Left lung (tissue), 10 donors: ENCODE measurements around the gene EVA1B. TPM values are rescaled to one million over a fixed set of nuclear protein-coding genes. Genes with fewer than 3 reads are reported as not detected.
A peak's percentile ranks its signal among the peaks of the same experiment; 100 is the strongest.

Experiments used
- ATAC-seq: fragments of 200-7000 bp; cut with Tn5 transposase; one replicate; pipeline ENCODE4 v1.9.1; 2020; ENCODE audit warnings: moderate library complexity
- DNase-seq, 4 donors: peaks; one replicate each; pipeline ENCODE4 v3.0.0-alpha.2; 2013 to 2020
- H3K27ac ChIP-seq, 2 donors: fragments of 200-600 bp; sonication (generic) in 1 of 2; one replicate each; pipeline versions ENCODE4 v1.5.0 to v1.8.0; 2020 to 2021
- H3K27me3 ChIP-seq, 2 donors: fragments of 200-600 bp; sonication (generic) in 1 of 2; one replicate each; pipeline versions ENCODE4 v1.5.0 to v1.8.0; 2020 to 2021
- H3K36me3 ChIP-seq, 2 donors: fragments of 200-600 bp; sonication (generic) in 1 of 2; one replicate each; pipeline versions ENCODE4 v1.5.0 to v1.8.0; 2020 to 2021
- H3K4me1 ChIP-seq, 2 donors: fragments of 200-600 bp; one replicate each; pipeline ENCODE4 v1.8.0; 2021
- H3K4me3 ChIP-seq, 2 donors: fragments of 200-600 bp; sonication (generic) in 1 of 2; one replicate each; pipeline versions ENCODE4 v1.5.0 to v1.8.0; 2020 to 2021; ENCODE audit warnings: mild to moderate bottlenecking in 1 of 2
- H3K9me3 ChIP-seq, 2 donors: fragments of 200-600 bp; sonication (generic) in 1 of 2; one replicate each; pipeline versions ENCODE4 v1.5.0 to v1.8.0; 2020 to 2021
- intact Hi-C, 2 donors: fragments of 100-400 bp; cut with DNase I; formaldehyde crosslinking; loops; one replicate each; pipeline versions ENCODE4 v1.11.2 to v1.14.2; 2022
- polyA plus RNA-seq, 6 donors: library from polyadenylated mRNA; unstranded; fragments of 120-200 nt; gene quantifications; one replicate each; pipeline ENCODE4 v1.2.1, GENCODE V29; 2013; ENCODE audit not compliant: insufficient read length in 6 of 6
- total RNA-seq, 2 donors: library from RNA; stranded (reverse); fragmentation: NEBNext Ultra II Directional; extraction: Animal tissue kit (Norgen Biotek cat#: 25700); gene quantifications; one replicate each; pipeline ENCODE4 v1.2.1, GENCODE V29; 2021
- TF ChIP-seq, protein P1 (sequence below), 2 donors: fragments of 200-600 bp; sonication (generic) in 1 of 2; IDR thresholded peaks; one replicate each; pipeline versions ENCODE4 v1.5.0 to v1.8.0; 2021; ENCODE audit warnings: antibody characterized with exemption in 2 of 2
- donor health status: DM: no; HTN: yes; CAD: no.
- donor health status: DM: no; HTN: no; CAD: no.

The EVA1B gene
- total and polyA plus RNA-seq, 8 donors, result 21.9 to 53.7 (median 35.1) TPM

DNA sequence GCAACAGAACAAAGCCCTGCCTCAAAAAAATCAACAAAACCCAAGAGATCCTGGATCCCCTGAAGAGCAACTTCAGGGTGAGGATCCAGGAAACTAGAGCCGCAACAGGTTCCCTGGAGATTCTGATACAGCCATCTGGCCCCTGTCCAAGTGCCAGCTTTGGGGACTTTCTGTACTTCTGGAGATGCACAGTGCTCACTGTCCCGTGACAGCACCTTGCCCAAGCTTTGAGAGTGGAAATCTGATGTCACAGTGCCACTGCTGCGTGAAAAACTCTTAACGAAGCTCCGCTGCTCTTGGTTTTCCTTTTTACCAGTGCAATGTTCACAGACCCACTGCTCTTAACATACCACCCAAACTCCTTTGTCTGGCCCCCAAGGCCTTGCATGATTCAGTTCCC lies 35.9 kb upstream of the EVA1B start:
- intact Hi-C loops, result no loop called here
- peaks cover 3 to 27% of the 10 kb centered on the region in 2 donors for H3K4me1 ChIP-seq
- no peak for ATAC-seq
- no peak for DNase-seq
- no peaks in the 10 kb centered on the region for H3K27me3 ChIP-seq
- peak overlapping the region; percentile 26 to 78 for H3K27ac ChIP-seq
- TF ChIP-seq, protein P1, sequence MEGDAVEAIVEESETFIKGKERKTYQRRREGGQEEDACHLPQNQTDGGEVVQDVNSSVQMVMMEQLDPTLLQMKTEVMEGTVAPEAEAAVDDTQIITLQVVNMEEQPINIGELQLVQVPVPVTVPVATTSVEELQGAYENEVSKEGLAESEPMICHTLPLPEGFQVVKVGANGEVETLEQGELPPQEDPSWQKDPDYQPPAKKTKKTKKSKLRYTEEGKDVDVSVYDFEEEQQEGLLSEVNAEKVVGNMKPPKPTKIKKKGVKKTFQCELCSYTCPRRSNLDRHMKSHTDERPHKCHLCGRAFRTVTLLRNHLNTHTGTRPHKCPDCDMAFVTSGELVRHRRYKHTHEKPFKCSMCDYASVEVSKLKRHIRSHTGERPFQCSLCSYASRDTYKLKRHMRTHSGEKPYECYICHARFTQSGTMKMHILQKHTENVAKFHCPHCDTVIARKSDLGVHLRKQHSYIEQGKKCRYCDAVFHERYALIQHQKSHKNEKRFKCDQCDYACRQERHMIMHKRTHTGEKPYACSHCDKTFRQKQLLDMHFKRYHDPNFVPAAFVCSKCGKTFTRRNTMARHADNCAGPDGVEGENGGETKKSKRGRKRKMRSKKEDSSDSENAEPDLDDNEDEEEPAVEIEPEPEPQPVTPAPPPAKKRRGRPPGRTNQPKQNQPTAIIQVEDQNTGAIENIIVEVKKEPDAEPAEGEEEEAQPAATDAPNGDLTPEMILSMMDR (IDR thresholded peaks at IDR 0.05), result no peak
- no peak overlapping the region for H3K4me3 ChIP-seq
- peaks cover 0 to 75% of the 10 kb centered on the region in 2 donors for H3K36me3 ChIP-seq
- no peaks in the 10 kb centered on the region for H3K9me3 ChIP-seq

DNA sequence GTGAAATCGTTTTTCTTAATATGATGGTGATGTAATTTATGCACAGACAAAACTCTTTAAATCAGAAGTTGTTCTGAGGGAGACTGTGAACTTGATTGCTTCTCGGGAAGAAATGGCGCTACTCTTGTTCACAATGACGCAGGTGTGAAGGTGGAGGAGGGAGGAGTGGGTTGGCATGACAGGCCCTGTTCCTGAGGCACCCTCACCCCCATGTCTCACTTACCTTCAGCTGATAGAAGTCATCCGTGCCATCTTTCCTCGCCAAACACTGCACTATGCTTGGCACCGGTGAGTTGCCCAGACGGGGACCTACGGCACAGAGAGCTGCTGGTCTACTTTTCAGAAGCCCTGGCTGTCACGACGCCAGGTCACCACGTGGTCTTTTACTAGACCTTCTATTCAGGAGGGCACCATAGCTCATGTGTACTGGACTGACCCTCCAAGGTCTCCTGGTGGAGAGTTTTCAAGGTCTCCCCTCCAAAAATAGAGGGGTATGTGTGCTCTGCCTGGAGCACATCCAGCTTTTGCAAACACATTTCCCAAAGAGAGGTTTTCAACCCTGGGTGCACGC lies 35.2 kb upstream of the EVA1B start:
- TF ChIP-seq, protein P1 (IDR thresholded peaks at IDR 0.05), result no peak
- H3K27ac ChIP-seq, result peak overlapping the region in 1 of 2 donors; percentile 78
- peaks cover 3 to 20% of the 10 kb centered on the region in 2 donors for H3K4me1 ChIP-seq
- ATAC-seq (no peak), DNase-seq (no peak)
- intact Hi-C loops, result no loop called here
- peaks cover 0 to 83% of the 10 kb centered on the region in 2 donors for H3K36me3 ChIP-seq
- no peak overlapping the region for H3K4me3 ChIP-seq
- H3K9me3 ChIP-seq, result no peaks in the 10 kb centered on the region
- no peaks in the 10 kb centered on the region for H3K27me3 ChIP-seq

DNA sequence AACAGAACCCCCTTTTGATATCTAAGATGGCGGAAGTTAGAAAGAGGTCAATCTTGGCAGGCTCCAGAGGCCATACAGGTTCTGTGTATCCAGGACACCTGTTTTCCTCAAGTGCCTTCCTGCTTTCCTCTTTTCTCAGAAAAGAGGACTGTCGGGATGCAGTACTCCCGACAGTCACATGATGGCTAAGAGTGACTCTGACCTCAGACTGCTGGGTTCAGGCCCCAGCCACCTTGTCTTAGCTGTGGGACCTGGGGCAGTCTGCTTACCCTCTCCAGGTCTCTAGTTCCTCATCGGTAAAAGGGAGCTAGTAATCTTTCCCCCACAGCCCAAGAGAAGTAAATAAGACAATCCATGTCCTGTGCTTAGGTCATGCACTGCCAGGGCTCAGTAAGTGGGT lies 32.4 kb upstream of the EVA1B start:
- TF ChIP-seq, protein P1 (IDR thresholded peaks at IDR 0.05), result no peak
- DNase-seq (no peak), ATAC-seq (no peak)
- Histone ChIP-seq H3K4me3 (no peak overlapping the region), H3K27ac (no peak overlapping the region), H3K27me3 (no peaks in the 10 kb centered on the region), H3K9me3 (no peaks in the 10 kb centered on the region), H3K36me3 (peaks cover 0 to 77% of the 10 kb centered on the region in 2 donors), H3K4me1 (peaks cover 15 to 40% of the 10 kb centered on the region in 2 donors)
- intact Hi-C loops, result no loop called here

DNA sequence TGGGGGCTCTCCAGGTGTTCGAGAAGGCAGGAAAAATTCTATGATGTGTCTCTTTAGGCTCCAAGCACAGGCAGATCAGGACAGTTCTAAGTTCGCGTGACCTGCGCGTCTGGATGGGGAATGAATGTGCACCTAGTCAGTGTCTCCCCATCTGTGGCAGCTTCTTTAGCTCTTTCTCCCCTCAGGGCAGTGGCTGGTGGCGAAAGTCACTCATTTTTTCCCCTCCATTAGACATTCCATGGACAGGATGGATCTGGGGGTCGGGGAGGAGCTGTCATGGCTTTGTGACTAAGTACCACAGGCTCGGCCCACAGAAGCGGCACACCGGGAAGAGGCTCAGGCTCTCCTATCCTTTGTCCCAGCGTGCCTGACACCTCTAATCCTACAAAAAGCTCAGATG lies 31.0 kb upstream of the EVA1B start:
- no peak overlapping the region for H3K27ac ChIP-seq
- peaks cover 0 to 83% of the 10 kb centered on the region in 2 donors for H3K36me3 ChIP-seq
- H3K4me3 ChIP-seq, result no peak overlapping the region
- TF ChIP-seq, protein P1 (IDR thresholded peaks at IDR 0.05), result no peak
- no peaks in the 10 kb centered on the region for H3K27me3 ChIP-seq
- H3K9me3 ChIP-seq, result no peaks in the 10 kb centered on the region
- DNase-seq (no peak), ATAC-seq (no peak)
- intact Hi-C loops, result no loop called here
- peaks cover 22 to 40% of the 10 kb centered on the region in 2 donors for H3K4me1 ChIP-seq

DNA sequence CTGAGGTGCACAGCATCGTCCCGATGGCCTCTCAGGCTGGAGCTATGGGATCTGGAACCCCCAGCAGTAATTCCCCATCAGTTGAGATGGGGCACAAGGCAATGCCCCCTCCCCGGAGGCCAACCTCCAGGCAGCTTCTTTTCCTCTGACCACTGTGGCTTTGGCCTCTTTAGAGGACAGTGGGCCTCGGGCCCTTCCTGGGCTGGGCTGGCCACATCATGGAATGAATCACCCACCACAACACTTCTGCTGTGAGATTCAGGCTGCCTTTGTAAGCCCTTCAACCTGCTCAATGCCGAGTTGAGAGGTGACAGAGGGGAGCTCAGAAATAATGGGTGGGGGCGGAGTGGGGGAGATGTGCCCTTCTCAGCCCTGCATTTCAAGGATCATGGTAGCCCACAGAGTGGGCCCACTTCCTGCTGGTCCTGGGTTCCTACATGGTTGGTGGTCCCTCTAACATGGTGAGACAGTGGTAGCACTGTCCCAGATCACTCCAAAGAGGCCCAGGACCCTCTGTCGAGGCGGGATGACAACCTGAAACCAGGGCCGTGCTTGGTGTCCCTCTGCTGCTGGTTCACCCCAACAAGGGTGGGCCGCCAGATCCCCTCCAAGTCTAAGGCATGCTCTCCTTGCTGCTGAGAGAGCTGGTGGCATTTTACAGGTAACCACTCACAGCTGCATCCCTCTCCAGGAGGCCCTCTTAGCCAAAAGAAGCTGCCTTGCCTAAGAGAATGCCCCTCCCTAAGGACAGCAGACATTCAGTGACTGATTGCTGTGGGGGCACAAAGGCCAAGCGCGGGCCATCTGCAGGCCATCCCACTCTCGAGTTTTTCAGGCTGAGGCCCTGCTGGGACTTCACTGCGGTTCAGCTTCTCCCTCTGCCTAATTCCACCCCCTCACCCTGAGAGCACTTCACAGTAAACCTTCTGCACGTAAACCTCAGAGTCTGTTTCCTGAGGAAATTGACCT lies 29.7 kb upstream of the EVA1B start:
- peaks cover 22 to 43% of the 10 kb centered on the region in 2 donors for H3K4me1 ChIP-seq
- H3K27me3 ChIP-seq, result no peaks in the 10 kb centered on the region
- no peaks in the 10 kb centered on the region for H3K9me3 ChIP-seq
- no peak overlapping the region for H3K4me3 ChIP-seq
- intact Hi-C loops, result no loop called here
- H3K36me3 ChIP-seq, result peaks cover 0 to 83% of the 10 kb centered on the region in 2 donors
- DNase-seq, result no peak
- ATAC-seq, result no peak
- no peak overlapping the region for H3K27ac ChIP-seq
- TF ChIP-seq, protein P1 (IDR thresholded peaks at IDR 0.05), result no peak
